Mammary epithelial cell (primary cell): ENCODE data around the gene FLYWCH1.

Experiments used
- EZH2 ChIP-seq: IDR thresholded peaks from 2 replicates; pipeline ENCODE4 v1.6.1; 2012; ENCODE audit warnings: low read length, inconsistent platforms, borderline replicate concordance
- TF ChIP-seq, protein P1 (sequence below), 2 donors: IDR thresholded peaks in 1 of 2; conservative IDR thresholded peaks in 1 of 2; 2 replicates each; pipeline ENCODE4 v1.5.1; 2011 to 2012; ENCODE audit warnings: inconsistent platforms in 2 of 2, low read length in 2 of 2, mild to moderate bottlenecking in 2 of 2, control low read depth in 1 of 2, low read depth in 1 of 2; ENCODE audit not compliant: insufficient read depth in 1 of 2; ENCODE audit errors: extremely low read depth in 1 of 2

DNA sequence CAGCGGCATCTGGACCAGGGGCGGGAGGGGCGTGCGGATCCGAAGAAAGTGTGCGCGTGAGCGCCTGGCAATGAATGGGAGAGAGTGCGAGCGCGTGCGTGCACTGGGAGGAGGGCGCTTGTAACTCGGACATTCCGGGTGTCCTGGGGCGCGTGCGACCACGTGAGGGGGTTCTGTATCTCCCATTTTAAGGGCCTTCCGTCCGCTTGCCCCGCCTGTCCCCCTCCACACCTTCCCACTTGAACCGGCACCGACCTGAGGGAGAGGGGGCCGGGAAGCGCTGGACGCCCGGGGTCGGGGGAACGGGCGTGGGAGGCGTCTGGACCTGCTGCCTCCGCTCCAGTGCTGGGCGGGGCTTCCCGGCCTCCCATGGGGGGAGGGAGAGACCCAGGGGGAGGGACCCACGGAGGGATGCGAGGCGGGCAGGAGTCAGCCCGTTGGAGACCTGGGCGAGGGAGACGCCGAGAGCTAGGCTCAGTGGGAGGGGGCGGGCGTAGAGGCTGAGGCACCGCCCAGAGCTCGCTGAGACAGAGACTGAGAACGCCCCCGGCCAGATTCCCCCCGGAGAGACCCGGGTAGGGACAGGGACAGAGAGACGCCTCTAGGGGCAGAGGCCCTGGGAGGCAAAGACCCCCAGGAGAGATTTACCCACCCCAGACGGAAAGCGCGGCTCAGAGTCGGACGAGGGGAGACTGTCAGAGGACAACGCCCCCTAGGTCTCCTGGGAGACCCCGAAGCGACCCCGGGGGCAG lies 52.2 kb downstream of the FLYWCH1 start, which contains the start of gene KREMEN2:
- TF ChIP-seq, protein P1, sequence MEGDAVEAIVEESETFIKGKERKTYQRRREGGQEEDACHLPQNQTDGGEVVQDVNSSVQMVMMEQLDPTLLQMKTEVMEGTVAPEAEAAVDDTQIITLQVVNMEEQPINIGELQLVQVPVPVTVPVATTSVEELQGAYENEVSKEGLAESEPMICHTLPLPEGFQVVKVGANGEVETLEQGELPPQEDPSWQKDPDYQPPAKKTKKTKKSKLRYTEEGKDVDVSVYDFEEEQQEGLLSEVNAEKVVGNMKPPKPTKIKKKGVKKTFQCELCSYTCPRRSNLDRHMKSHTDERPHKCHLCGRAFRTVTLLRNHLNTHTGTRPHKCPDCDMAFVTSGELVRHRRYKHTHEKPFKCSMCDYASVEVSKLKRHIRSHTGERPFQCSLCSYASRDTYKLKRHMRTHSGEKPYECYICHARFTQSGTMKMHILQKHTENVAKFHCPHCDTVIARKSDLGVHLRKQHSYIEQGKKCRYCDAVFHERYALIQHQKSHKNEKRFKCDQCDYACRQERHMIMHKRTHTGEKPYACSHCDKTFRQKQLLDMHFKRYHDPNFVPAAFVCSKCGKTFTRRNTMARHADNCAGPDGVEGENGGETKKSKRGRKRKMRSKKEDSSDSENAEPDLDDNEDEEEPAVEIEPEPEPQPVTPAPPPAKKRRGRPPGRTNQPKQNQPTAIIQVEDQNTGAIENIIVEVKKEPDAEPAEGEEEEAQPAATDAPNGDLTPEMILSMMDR (conservative IDR thresholded peaks at IDR 0.05 in 1 of 2, IDR thresholded peaks at IDR 0.05 in 1 of 2; ENCODE audit: extremely low read depth in 1 of 2, insufficient read depth in 1 of 2, low read depth in 1 of 2, low read length in 2 of 2) = no peak
- TF ChIP-seq EZH2 = no peak
